ENCODE data around the gene USF2.

DNA sequence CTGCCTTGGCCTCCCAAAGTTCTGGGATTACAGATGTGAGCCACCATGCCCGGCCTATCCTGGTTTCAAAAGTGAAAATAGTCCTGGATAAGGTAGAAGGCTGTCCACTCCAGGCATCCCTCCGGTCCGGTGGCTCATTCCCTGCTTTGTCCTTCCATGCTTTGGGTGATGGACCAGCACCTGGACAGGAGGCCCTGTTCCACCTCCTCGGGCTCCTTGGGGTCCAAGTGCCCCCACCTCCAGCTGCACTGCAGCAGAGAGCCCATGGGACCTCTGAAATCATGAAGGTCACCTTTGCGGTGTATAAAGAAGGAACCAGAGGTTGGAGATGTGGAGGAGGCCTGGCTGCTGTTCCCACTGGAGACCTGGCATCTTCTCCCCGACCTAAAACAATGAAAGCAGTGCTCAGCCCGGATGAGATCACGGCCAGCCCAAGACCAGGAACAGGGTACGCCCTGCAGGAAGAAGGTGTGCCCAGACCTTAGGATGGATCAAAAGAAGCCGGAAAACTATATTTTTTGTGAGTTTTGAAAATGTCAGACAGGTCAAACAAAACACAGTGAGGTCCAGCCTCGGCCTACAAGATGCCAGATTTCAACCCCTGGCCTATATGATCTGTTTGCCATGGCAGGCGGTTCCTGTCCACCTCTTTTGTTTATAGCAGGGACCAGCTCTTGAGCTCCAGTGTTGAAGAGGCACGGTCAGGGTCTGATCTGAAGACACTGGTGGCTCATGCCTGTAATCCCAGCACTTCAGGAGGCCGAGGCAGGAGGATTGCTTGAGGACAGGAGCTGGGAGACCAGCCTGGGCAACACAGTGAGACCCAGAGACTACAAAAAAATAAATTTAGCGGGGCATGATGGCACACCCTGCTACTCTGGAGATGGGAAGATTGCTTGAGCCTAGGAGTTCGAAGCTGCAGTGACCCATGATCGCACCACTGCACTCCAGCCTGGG lies 14.1 kb upstream of the USF2 start:
- TF ChIP-seq CTCF (IDR thresholded peaks at IDR 0.05) (no peak), POLR2AphosphoS5 (IDR thresholded peaks at IDR 0.05) (no peak), POLR2A (IDR thresholded peaks at IDR 0.05) (no peak)
